ENCODE measurements around the gene DENND5A.
"Not testable (repeated sequence)": the region's sequence is repeated elsewhere in the genome, so short reads cannot be mapped to it uniquely, and the experiment has no call there.

The DENND5A gene

GRCh38 chr11:9176136-9176535, 89.0 kb downstream of the DENND5A start:
- no peak for DNase-seq (ENCODE audit: low spot score)

- DNase-seq (ENCODE audit: low spot score), result no peak
These were observed 92.8 kb downstream of the DENND5A start for GRCh38 chr11:9172389-9172788.

GRCh38 chr11:9170450-9170849, 94.7 kb downstream of the DENND5A start:
- no peak for DNase-seq (ENCODE audit: low spot score)

- DNase-seq (ENCODE audit: low spot score), result no peak
These were observed 95.4 kb downstream of the DENND5A start for GRCh38 chr11:9169595-9170295.

GRCh38 chr11:9161991-9162390, 103.2 kb downstream of the DENND5A start:
- not testable (repeated sequence) for DNase-seq (ENCODE audit: low spot score)

- no peak for DNase-seq (ENCODE audit: low spot score)
These were observed 105.0 kb downstream of the DENND5A start for GRCh38 chr11:9160166-9160565.

GRCh38 chr11:9158898-9159391, 106.2 kb downstream of the DENND5A start:
- DNase-seq (ENCODE audit: low spot score), result no peak

- DNase-seq (ENCODE audit: low spot score), result no peak
These were observed 109.2 kb downstream of the DENND5A start for GRCh38 chr11:9155930-9156329.

- no peak for DNase-seq (ENCODE audit: low spot score)
These were observed 111.5 kb downstream of the DENND5A start for GRCh38 chr11:9153651-9154050.

- no peak for DNase-seq (ENCODE audit: low spot score)
These were observed 113.5 kb downstream of the DENND5A start for GRCh38 chr11:9151631-9152030.

GRCh38 chr11:9150926-9151325, 114.2 kb downstream of the DENND5A start:
- no peak for DNase-seq (ENCODE audit: low spot score)

GRCh38 chr11:9150501-9150900, 114.6 kb downstream of the DENND5A start:
- DNase-seq (ENCODE audit: low spot score), result no peak

- no peak for DNase-seq (ENCODE audit: low spot score)
These were observed 116.4 kb downstream of the DENND5A start for GRCh38 chr11:9148727-9149126.

GRCh38 chr11:9148035-9148434, 117.1 kb downstream of the DENND5A start:
- no peak for DNase-seq (ENCODE audit: low spot score)

GRCh38 chr11:9146477-9146876, 118.7 kb downstream of the DENND5A start:
- no peak for DNase-seq (ENCODE audit: low spot score)

- DNase-seq (ENCODE audit: low spot score), result no peak
These were observed 119.9 kb downstream of the DENND5A start for GRCh38 chr11:9145283-9145682.

GRCh38 chr11:9144828-9145227, 120.3 kb downstream of the DENND5A start:
- no peak for DNase-seq (ENCODE audit: low spot score)

GRCh38 chr11:9143721-9144120, 121.4 kb downstream of the DENND5A start:
- DNase-seq (ENCODE audit: low spot score), result no peak

GRCh38 chr11:9142732-9143131, 122.4 kb downstream of the DENND5A start:
- no peak for DNase-seq (ENCODE audit: low spot score)

- no peak for DNase-seq (ENCODE audit: low spot score)
These were observed 124.0 kb downstream of the DENND5A start for GRCh38 chr11:9141186-9141585.

GRCh38 chr11:9139628-9140357, 125.4 kb downstream of the DENND5A start:
- DNase-seq (ENCODE audit: low spot score), result no peak

GRCh38 chr11:9138612-9139579, 126.3 kb downstream of the DENND5A start:
- no peak for DNase-seq (ENCODE audit: low spot score)
